IMR-90 (cell line): ENCODE results near the gene SKIC8.

ENCODE experiments used
- CEBPB ChIP-seq: IDR thresholded peaks from 2 replicates; pipeline ENCODE4 v1.6.1; 2012; ENCODE audit warnings: low read depth, low read length, improper control_type of control experiment
- CTCF ChIP-seq: conservative IDR thresholded peaks from 2 replicates; pipeline ENCODE4 v1.5.1; 2012; ENCODE audit warnings: mild to moderate bottlenecking, low read depth, low read length, improper control_type of control experiment
- FOS ChIP-seq: fragments of 150-350 bp; IDR thresholded peaks from 2 replicates; pipeline ENCODE4 v1.6.1; 2016; ENCODE audit warnings: low read depth, low read length
- NFE2L2 ChIP-seq: fragments of 150-350 bp; IDR thresholded peaks from 2 replicates; pipeline ENCODE4 v1.6.1; 2016; ENCODE audit warnings: low read depth, mild to moderate bottlenecking, low read length
- POLR2A ChIP-seq: IDR thresholded peaks from 2 replicates; pipeline ENCODE4 v1.6.1; 2012; ENCODE audit warnings: mild to moderate bottlenecking, low read depth, low read length
- RAD21 ChIP-seq: IDR thresholded peaks from 2 replicates; pipeline ENCODE4 v1.6.1; 2012; ENCODE audit warnings: low read length, improper control_type of control experiment
- RFX5 ChIP-seq: IDR thresholded peaks from 2 replicates; pipeline ENCODE4 v1.8.0; 2012; ENCODE audit warnings: low read depth, mild to moderate bottlenecking, low read length, moderate library complexity

DNA sequence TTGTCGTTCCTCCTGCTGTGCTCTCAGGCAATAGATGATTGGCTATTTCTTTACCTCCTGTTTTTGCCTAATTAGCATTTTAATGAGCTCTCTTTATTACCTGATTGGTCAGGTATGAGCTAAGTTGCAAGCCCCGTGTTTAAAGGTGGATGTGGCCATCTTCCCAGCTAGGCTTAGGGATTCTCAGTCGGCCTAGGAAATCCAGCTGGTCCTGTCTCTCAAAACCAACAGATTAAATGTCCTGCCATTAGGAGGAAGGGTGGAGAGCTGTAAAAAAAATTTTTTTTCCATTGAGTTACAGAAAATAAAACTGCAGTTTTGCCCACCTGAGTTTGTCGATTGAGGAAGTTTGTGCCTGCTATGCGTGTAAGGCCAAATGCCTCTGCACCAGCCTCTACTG, 59.6 kb downstream of the SKIC8 start:
- TF ChIP-seq CTCF = no peak
- TF ChIP-seq RFX5 = no peak
- TF ChIP-seq POLR2A = no peak
- TF ChIP-seq RAD21 = no peak
- TF ChIP-seq FOS = no peak
- no peak for TF ChIP-seq CEBPB
- no peak for TF ChIP-seq NFE2L2
